DMS114 treated with DMSO at 0.1 percent for 48 hours (cell line): ENCODE data around the gene TDRD6.
"Not testable (repeated sequence)": the region's sequence is repeated elsewhere in the genome, so short reads cannot be mapped to it uniquely, and the experiment has no call there.

ENCODE experiments used
- DNase-seq: peaks from one replicate; lab custom pipeline; 2025; ENCODE audit not compliant: unreplicated experiment; lab: John Stamatoyannopoulos, UW

Gene TDRD6, protein sequence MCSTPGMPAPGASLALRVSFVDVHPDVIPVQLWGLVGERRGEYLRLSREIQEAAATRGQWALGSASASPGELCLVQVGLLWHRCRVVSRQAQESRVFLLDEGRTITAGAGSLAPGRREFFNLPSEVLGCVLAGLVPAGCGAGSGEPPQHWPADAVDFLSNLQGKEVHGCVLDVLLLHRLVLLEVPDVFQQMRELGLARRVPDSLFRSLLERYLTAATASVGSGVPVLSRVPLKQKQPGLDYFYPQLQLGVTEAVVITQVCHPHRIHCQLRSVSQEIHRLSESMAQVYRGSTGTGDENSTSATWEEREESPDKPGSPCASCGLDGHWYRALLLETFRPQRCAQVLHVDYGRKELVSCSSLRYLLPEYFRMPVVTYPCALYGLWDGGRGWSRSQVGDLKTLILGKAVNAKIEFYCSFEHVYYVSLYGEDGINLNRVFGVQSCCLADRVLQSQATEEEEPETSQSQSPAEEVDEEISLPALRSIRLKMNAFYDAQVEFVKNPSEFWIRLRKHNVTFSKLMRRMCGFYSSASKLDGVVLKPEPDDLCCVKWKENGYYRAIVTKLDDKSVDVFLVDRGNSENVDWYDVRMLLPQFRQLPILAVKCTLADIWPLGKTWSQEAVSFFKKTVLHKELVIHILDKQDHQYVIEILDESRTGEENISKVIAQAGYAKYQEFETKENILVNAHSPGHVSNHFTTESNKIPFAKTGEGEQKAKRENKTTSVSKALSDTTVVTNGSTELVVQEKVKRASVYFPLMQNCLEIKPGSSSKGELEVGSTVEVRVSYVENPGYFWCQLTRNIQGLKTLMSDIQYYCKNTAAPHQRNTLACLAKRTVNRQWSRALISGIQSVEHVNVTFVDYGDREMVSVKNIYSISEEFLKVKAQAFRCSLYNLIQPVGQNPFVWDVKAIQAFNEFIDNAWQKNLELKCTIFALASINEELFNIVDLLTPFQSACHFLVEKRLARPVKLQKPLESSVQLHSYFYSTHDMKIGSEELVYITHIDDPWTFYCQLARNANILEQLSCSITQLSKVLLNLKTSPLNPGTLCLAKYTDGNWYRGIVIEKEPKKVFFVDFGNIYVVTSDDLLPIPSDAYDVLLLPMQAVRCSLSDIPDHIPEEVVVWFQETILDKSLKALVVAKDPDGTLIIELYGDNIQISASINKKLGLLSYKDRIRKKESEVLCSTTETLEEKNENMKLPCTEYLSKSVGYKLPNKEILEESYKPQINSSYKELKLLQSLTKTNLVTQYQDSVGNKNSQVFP (N-terminal part only)

DNA sequence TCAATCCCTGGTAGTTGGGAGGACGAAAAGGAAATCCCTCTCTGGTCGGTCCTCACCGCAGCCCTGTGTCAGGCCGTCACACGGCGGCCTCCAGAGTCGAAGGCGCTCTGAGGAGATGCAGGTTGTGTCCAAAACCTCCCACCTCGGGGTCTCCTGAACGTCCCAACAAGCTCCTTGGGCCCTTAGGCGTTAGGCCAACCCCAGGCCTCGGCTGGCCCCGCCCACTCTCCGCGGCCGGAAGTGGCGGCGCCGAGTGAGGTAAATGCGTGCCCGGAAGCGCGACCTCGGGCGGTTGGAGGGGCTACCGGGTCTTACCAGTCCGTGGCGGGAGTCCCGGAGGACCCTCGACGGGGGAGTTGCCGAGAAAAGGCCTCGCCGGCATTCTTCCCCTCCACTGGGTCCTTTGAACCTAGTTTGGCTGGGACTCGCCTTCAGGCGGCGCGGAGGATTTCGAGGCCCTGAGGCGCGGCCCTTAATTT, at the start of gene TDRD6:
Gene TDRD6 (plus strand): TSS at position 267 of the 479 bp plus-strand sequence. CDS start 244 bp downstream, outside the sequence.
- no peak for DNase-seq

DNA sequence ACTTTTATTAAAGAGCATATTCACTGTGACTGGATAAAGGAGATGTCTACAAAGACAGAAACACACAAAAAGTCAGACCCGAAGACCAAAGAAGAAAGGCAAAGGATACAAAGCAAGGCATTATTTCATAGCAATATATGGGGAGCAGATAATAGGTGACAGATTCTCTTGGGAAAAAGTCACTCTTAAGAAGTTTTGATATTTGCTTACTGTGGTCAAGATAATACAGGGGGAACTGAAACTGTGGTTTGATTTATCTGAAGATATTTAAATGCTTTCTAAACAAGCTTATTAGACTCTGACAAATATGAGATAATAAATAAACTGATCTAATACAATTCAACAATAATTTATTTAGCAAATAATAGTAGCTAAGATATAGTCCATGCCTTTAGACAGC, 49.8 kb upstream of the TDRD6 start:
- DNase-seq = no peak

DNA sequence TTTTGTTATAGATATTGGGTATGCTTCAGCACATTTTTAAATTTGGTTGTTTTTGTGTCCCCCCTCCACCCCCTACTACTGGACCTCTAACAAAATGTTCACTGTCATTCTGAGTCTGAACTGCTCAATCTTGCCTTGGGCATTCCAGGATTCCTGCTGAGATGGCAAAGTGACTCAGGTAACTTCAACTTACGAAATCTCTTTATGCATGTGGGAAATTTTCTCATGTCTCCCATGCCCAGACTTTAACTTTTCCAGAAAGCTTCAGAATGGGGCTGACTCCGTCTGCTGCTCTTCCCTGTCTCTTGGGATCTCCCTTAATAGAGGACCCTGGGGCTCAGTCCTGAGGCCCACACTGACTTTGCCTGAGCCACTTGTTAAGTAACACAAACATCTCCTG, 49.0 kb upstream of the TDRD6 start:
- DNase-seq = no peak

DNA sequence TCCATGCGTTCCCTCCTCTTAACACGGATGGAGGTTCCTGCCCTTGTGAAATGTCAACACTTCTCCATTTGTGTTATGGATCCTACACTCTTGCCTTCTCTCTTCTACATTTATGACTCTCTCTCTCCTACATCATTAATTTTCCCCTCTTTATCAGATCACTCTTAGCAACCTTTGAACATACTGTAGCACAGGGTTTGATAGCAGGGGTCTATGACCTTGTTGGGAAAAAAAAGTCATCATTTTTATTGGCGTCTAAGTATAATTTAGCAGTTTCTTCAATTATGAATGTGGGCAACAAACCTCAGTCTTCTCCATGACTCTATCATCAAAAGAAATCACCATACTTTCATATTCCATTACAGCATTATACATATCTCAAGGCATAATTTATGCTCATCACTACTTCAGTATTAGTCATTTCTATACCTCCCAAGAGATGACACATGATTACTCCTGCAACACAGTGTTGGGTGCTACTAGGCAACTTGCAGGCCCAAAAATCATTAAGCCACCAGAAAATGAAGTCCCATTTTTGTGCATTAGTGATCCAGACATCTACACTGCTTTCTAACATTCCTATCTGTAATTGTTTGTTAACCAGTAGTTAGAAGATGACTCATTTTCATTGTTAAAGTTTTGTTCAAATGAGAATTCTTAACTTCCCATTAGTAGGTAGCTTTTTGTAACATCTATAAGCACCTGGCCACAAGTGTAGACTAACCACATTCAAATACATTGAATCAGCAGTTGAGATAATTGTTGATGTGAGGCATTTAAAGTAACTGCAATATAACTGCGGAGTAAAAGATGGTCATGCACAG, 44.5 kb upstream of the TDRD6 start:
- DNase-seq = no peak

DNA sequence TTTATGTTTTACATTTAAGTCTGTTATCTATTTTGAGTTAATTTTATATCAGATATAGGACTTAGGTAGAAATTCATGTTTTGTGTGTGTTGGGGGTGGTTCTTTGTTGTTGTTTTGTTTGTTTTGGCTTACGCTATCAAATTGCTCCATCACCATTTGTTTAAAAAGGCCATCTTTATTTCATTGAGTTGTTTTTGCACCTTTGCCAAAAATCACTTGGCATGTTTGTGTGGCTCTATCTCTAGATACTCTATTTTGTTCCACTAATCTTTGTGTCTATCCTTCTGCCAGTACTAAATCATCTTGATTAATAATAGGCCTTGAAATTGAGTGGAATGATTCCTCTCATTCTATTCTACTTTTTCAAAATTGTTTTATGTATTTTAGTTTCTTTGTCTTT, 42.4 kb upstream of the TDRD6 start:
- no peak for DNase-seq

DNA sequence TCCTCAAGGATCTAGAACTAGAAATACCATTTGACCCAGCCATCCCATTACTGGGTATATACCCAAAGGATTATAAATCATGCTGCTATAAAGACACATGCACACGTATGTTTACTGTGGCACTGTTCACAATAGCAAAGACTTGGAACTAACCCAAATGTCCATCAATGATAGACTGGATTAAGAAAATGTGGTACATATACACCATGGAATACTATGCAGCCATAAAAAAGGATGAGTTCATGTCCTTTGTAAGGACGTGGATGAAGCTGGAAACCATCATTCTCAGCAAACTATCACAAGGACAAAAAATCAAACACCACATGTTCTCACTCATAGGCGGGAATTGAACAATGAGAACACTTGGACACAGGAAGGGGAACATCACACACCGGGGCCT, 39.6 kb upstream of the TDRD6 start:
- not testable (repeated sequence) for DNase-seq

DNA sequence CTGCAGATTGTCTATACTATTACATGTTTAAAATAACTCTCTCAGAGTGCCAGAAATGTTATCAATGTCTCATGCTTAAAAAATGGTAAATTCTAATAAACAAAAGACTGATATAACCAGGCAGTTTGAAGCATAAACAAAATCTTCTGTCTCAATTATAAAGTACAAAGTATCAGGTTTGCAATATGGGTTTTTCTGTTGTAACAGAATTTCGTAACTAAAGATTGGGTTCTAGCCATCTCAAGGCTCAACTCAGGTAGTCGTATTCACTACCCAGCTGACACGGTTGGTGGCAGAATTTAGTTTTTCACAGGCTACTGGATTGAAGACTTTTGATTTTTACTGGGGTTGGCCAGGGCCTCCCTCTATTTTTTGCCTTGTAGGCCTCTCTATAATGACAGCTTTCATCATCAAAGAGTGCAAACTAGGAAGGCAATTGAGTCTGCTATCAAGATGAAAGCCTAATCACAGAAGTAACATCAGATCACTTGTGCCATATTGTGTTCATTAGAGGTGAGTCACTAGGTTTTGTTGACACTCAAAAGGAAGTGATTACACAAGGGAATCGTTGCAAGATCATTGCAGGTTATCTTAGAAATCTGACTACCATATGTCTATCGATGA, 38.7 kb upstream of the TDRD6 start:
- DNase-seq = no peak

DNA sequence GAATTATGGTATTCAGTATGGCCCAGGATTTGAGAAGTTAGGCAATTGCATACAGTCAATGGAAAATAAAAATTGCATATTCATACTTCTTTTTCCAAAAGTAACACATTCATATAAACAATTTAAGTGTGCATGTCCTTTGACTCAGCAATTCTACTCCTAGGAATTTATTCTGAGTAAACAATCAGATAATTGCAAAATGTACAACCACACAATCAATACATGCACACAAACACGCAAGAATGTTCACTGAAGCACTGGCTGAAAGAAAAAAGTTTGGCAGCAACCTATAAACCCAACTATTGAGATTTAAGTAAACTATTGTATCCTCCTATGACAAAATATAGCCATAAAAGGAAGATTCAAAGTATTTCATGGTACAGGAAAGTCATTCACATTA, 36.7 kb upstream of the TDRD6 start:
- no peak for DNase-seq

DNA sequence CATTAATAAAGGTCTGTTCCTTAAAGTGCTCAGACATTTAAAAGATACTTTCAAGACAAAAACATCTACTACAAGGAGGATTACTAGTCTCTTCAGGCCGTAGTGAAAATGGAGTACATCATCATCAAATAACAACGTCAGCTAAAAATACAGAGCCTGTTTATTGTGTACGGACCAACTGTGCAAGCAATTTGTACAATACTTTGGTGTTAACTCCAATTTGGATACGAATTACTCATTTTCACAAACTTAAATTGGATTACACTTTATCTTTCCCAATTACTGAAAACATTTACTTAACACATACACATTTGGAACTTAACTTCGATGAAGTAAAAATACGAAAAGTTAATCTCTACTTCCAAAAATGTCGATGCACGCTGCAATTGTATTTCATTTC, 35.9 kb upstream of the TDRD6 start:
- DNase-seq = no peak

DNA sequence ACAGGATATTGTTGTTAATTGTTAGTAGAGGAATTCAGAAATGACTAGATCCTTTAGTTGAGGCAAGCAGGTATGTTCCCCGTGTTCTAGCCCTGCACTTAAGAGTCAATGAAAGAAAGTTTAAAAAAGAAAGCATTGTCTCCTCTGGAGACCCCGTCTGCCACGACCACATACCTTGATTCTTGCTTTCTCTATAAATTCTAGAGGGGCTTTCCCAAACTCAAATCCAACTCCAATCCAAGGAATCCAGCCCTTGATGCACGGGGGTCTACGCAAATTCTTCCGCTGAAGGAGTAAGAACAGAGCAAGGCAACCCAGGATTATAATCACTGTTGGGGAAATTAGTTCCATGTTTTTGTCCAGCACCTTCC, 35.5 kb upstream of the TDRD6 start:
- DNase-seq = no peak

DNA sequence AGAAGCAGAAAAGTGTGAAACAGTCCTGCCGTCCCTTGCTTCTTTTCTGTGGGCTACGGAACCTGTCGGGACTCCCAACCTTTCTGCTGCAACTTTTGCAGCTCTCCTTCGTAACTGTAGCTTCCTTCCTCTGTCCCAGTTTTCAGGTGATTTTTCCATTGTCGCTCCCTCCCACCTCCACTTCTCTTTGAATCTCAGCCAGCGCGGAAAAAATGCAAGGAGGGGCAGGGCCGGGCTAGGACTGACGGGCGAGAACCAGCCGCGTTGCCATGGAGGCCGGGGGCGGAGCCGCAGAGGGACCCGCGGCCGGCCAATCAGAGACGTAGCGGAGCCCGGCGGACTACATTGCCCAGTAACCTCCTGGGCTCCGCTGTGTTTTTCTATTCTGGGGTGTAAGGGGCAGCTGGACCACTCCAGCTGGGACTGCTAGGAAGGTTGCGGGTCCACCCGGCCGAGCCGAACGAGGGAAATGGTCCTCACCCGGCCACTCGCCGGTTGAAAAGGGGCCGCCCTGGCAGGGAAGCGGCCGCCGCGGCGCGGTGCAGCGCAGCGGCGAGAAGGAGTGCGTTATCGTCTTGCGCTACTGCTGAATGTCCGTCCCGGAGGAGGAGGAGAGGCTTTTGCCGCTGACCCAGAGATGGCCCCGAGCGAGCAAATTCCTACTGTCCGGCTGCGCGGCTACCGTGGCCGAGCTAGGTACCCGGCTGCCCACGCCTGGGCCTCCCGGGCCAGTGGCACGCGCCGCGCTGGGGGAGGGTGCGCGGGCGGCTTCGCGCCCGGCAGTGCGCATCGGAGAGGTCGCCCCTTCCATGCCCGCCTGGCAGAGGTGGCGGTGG, 34.9 kb upstream of the TDRD6 start, which contains the start of the genes CYP39A1 and SLC25A27:
Gene CYP39A1 (minus strand): TSS at position 216 of the 836 bp plus-strand sequence. CDS start 236 bp downstream, outside the sequence.
Gene SLC25A27 (plus strand): TSS at position 373 of the 836 bp plus-strand sequence. CDS start 218 bp downstream, at position 591.
- peak; percentile 90 for DNase-seq

DNA sequence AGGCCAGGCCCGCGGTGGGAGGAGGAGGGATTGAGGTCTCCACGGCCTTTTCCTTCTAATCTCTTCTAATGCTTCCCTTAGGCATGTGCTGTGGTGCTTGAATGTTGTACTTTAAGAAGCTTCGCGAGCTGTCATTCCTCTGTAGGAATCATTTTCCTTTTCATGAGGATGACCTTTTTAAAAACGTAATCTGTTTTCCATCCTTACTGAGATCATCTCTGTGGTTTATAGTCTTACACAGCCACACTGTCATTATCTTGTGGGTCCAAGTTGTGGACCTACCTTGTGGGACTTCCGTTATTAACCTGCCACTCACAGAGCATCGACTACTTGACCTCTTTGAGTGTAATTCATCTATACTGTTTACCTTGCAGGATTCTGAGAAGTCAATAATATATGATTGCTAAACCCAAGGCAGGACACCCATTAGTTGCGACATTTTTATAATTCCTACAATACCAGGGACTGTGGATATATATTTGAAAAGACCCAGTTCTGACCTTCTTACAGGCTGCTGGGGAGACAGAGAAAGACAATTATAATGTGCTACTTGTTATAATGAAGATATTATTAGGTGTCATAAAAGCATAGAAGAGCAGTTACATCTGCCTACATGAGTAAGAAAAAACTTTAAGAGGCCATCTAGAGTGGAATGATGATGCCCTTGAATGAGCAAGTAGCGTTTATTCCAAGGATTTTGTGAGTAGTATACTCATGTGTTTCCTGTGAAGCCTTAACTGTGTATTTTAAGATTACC, 34.1 kb upstream of the TDRD6 start:
- DNase-seq = peak; percentile 9

DNA sequence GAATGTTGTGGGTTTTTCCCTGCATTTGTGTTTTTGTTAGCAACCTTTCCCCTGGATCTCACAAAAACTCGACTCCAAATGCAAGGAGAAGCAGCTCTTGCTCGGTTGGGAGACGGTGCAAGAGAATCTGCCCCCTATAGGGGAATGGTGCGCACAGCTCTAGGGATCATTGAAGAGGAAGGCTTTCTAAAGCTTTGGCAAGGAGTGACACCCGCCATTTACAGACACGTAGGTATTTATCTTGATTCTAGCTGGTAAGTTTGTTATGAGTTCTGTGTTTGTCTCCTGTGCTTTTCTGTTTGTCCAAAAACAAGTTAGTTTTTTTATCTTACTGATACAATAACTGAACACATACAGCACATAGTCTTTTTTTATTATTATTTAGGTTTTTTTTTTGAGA, 31.9 kb upstream of the TDRD6 start:
- DNase-seq = no peak

DNA sequence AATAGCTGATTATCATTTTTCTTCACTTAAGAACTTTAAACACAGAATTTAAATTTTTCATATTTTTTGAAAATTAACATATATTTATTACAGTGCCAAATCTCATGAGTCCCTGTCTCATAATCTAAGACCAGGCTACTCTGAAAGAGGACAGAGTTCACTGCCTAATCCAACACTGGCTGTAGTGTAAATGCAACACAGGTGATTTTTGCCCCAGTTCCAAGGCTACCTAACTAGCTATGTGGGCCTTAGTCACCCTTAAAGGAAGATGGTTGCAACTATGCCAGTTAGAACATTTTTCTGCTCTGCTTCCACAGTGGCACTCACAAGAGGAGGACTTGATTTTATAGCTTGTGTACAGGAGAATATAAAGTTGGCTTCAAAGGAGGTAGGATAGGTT, 30.0 kb upstream of the TDRD6 start:
- no peak for DNase-seq

DNA sequence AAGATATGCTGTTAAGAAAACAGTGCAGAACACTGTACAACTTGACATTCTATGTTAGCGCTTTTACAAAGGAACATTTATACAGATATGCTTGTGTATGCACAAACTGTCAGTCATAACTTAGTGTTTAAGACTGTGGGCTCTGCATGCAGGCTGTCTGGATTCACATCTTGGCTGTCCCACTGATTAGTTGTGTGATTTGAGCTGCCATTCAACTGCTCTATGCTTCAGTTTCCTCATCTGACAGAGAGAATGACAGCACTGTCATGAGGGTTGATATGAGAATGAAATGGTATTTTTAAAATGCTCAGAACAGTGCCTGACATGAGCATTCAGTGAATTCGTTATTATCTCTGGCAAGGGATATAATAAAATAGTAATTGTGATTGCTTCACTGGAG, 26.2 kb upstream of the TDRD6 start:
- no peak for DNase-seq

DNA sequence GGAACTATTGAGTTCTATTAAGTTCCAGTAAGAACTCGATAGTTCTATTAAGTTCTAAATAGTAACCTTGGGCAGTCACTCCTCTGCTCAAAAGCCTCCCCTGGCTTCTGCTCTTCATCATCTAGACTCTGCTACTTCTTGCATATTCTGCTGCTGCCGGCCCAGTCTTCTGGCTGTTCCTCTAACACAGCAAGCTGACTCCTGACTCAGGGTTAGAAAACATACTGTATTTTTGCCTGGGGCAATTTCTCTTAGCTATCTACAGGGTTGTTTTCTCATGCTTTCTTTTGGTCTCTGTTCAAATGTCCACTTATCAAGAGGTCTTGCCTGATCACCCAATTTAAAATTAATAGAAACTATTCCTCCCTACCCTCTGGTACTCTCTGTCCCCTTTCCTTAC, 20.3 kb upstream of the TDRD6 start:
- DNase-seq = no peak

DNA sequence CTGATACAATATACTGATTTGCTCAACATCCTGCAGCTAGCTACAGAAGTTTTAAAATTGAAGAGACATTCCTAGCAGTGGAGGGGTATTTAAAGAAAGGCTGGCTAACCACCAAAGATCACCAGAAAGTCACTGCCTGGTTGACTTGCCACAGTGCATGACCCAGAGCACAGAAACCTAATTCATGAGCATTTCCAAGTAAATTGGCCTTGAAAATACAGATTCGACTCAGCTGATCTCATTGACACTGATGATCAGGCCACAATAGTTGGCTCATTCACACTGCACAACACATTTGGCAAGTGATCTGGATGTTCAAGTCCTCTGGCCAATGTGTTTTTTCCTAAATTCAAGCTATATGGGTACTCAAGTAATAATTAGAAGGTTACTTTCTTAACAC, 13.3 kb upstream of the TDRD6 start:
- no peak for DNase-seq
